WI38 (cell line): ENCODE results near the gene SEZ6.

Source experiments
- H3K4me3 ChIP-seq: 2 replicates; pipeline ENCODE4 v1.5.1; 2011; ENCODE audit warnings: low read depth, mild to moderate bottlenecking, control low read depth, low read length
- TF ChIP-seq, protein P1 (sequence below): IDR thresholded peaks from 2 replicates; pipeline ENCODE4 v1.5.1; 2012; ENCODE audit warnings: low read depth, mild to moderate bottlenecking, control low read depth, low read length

SEZ6 gene

DNA sequence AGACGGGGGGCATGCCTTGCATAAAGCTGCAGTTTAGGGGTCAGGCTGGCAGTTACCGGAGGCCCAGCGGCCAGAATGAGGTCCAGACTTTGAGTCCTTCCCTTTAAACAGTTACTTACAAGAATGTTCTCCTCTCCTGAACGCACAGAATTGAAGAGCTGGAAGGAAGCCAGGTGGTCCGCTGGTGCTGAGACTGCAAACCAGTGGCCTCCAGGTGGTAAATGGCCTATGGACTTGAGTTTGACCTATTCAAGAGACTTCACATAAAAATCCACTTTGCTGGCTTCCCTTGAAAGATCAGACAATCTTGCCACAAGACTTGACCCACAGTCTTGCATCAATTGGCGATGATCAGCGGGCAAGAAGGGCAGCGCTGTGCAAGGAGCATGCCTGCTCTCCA is 14.7 kb upstream of the SEZ6 start:
- TF ChIP-seq, protein P1, sequence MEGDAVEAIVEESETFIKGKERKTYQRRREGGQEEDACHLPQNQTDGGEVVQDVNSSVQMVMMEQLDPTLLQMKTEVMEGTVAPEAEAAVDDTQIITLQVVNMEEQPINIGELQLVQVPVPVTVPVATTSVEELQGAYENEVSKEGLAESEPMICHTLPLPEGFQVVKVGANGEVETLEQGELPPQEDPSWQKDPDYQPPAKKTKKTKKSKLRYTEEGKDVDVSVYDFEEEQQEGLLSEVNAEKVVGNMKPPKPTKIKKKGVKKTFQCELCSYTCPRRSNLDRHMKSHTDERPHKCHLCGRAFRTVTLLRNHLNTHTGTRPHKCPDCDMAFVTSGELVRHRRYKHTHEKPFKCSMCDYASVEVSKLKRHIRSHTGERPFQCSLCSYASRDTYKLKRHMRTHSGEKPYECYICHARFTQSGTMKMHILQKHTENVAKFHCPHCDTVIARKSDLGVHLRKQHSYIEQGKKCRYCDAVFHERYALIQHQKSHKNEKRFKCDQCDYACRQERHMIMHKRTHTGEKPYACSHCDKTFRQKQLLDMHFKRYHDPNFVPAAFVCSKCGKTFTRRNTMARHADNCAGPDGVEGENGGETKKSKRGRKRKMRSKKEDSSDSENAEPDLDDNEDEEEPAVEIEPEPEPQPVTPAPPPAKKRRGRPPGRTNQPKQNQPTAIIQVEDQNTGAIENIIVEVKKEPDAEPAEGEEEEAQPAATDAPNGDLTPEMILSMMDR: no peak
- H3K4me3 ChIP-seq: no peak overlapping the region

DNA sequence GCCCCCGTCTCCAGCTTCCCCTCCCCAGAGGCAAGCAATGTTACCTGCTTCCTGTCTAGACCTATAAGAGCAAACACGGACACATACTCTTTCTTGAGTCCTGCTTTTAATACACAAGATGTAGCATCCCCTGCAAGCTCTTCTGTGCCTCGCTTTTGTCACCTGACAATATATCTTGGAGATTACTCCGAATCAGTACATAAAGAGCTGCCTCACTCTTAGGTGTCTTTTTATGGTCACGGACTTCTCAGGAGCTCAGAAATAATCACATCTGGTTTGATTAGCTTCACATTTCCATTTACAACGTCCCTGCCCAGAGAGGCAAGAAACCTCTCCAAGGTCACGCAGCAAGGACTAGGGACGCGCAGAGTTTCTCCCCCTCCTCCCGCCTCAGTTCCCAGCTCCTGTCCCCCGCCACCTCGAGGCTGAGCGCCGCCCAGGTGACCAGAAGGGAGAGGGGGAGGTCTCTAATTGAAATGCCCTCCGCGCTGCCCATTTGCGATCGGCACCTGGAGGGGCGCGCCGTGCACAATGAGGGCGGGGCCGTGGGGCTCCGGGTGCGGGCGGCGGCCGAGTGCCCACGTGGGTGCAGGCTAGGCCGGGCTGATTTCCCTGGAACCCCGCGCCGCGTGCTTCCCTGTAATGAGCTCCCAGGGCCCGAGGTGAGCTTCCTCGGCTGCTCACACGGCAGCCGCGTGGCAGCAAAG is 13.8 kb upstream of the SEZ6 start:
- TF ChIP-seq, protein P1: no peak
- H3K4me3 ChIP-seq: no peak overlapping the region

DNA sequence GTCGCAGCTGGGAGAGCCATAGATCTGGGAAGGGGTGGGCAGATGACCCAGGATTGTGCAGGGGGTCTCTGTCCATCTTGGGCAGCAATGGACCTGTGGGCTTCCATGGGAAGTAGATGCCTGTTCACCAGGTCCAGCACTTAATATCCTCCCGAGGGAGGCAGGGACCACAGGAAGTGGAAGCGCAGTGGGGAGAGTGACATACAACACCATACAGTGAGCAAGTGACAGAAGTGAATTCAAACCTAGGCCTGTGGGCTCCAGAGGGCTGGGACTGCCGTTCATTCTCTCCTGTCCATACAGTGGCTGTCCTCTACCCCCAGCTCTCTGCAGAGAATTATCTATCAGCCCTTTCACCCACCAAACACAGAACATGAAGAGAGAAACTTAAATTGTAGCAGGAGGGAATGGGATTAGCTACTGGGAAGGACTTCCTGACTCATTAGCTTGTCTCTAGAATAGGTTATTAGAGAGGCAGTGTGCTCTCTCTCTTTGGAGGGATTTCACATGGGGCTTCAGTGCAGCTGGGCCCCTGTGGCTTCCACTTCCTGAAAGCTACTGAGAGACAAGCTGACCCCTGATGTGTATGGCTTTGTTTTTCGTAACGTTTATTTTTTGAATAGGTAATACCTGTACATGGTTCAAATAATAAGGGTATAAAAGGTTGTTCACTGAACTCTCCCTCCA is 13.1 kb upstream of the SEZ6 start:
- H3K4me3 ChIP-seq: no peak overlapping the region
- TF ChIP-seq, protein P1: no peak

DNA sequence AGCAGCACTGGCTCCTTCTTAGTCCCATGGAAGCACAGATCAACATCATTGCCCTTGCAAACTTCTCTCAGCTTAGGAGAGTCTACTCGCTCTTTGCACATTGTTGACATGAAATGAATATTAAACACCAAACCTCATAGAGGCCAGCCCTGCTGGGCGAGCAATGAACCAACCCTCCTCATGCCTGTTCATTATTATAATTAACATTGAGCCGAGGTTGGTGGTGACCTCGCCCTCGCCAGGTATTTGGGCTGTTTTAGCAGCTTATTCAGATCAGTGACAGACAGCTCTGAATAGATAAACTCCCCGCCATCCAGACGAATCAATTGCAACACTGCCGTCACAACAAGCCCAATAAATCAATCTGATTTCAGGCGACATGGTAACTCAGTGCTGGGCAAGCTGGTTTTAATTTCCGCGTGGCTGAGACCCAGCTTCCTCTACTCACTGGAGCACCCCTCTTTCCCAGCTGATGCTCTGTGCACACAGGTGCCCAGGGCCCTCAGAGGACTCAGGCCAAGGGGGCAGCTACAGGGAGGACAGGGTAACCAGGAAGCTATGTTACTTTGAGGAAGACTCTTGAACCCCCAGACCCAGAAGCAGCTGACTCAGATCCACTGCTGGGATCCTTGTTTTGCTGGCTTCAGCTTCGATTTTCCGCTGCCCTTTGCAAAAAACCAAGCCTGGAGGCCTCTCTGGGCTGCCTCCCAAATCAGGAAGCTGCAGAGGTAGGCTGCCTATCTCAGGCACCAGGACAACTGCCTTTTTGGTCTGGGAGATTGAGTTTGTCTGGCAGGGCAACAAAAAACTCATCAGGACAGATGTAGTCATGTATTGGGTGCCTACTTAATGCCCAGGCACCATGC is 10.7 kb upstream of the SEZ6 start:
- H3K4me3 ChIP-seq: no peak overlapping the region
- TF ChIP-seq, protein P1: no peak

DNA sequence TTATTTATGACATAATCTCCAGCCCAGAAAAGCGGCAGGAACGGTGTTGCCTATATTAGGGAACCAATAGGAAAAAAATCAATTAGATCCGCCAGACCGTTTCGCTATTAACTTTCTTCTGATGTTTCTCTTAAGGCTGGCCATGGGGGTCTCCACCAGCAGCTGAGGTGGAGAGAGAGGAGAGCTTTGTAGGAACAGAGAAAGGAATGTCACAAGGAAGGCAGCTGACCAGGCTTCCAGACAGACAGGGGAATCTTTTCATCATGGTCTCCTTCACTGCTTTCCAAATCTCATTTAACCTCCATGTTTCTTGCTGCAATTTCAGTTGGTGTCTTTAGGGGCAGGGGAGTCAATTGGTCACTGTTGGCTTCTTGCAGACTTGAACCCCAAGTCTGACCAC is 8.9 kb upstream of the SEZ6 start:
- H3K4me3 ChIP-seq: no peak overlapping the region
- TF ChIP-seq, protein P1: no peak

DNA sequence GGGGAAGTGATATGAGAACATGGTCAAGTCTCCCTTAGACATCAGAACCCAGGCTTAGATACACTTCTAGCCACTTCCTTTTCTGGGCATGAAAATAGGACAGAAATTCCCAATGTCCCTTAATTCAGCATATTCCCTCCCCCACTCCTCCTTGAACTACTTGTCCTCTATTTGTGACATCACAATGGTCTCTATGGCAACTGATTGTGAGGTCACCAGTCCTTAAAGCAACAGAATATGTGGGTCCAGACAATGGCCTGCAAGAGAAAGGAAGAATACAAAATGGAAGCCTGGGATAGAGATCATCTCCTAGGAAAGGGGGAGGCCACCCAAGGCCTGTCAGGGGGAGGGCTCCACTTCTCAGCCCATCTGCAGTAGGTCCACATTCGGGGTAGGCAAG is 6.7 kb upstream of the SEZ6 start:
- no peak overlapping the region for H3K4me3 ChIP-seq
- TF ChIP-seq, protein P1: no peak

DNA sequence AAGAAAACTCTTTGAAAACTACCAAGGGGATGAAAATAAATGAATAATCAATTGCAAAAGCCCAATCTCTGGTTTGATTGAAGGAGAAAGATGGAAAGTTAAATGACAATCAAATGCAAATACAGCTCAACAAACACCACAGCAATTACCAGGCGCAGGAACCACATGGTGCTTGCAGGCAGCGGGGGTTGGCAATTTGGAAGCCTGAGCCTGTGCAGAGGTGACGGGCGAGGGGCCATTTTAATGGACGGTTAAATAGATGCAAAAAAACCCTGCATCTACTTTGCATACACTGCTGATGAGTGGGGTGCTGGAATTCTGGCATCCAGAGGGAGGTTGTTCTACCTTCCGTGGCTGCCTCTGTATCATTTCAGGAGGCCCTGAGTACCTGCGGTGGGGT is 4.8 kb upstream of the SEZ6 start:
- no peak overlapping the region for H3K4me3 ChIP-seq
- TF ChIP-seq, protein P1: no peak
